SU-DHL-6 (cell line): ENCODE results near the gene ADARB2.

Experiments used
- H2AFZ ChIP-seq: fragments of 200-600 bp; sonication (generic); 2 replicates; pipeline ENCODE4 v1.6.1; 2014; ENCODE audit warnings: low read depth, mild to moderate bottlenecking, moderate library complexity, mixed read lengths, antibody characterized with exemption, low read length; ENCODE audit not compliant: severe bottlenecking
- H3F3A ChIP-seq: fragments of 200-600 bp; shearing (Covaris generic); 2 replicates; pipeline ENCODE4 v1.6.0; 2016; ENCODE audit warnings: antibody characterized with exemption, mild to moderate bottlenecking; ENCODE audit not compliant: insufficient read depth
- H3K27ac ChIP-seq: fragments of 200-600 bp; sonication (generic); 2 replicates; pipeline ENCODE4 v1.5.1; 2016; ENCODE audit warnings: low read depth, mild to moderate bottlenecking, low read length, moderate library complexity, mixed read lengths
- H3K27me3 ChIP-seq: fragments of 200-600 bp; sonication (generic), shearing (Covaris generic); 2 replicates; pipeline ENCODE4 v1.6.0; 2014; ENCODE audit warnings: mild to moderate bottlenecking, low read length
- H3K36me3 ChIP-seq: fragments of 200-600 bp; sonication (generic); 2 replicates; pipeline ENCODE4 v1.6.1; 2014; ENCODE audit warnings: mild to moderate bottlenecking, low read length, mixed read lengths
- H3K4me2 ChIP-seq: fragments of 300-600, 200-600 bp; shearing (Covaris generic), sonication (generic); 2 replicates; pipeline ENCODE4 v1.6.0; 2014; ENCODE audit warnings: low read length, low read depth, mild to moderate bottlenecking; ENCODE audit not compliant: poor library complexity, severe bottlenecking
- H3K4me3 ChIP-seq: fragments of 200-600 bp; sonication (generic); 2 replicates; pipeline ENCODE4 v1.5.1; 2014; ENCODE audit warnings: antibody characterized with exemption, low read length, mild to moderate bottlenecking, mixed read lengths; ENCODE audit not compliant: insufficient read depth, poor library complexity, severe bottlenecking
- H3K79me2 ChIP-seq: fragments of 200-600 bp; sonication (generic); 2 replicates; pipeline ENCODE4 v1.6.1; 2014; ENCODE audit warnings: mild to moderate bottlenecking, low read length, moderate library complexity; ENCODE audit not compliant: insufficient read depth
- H3K9ac ChIP-seq: fragments of 200-600 bp; sonication (generic); 2 replicates; pipeline ENCODE4 v1.7.0; 2014; ENCODE audit warnings: mild to moderate bottlenecking, low read length
- H3K9me2 ChIP-seq: fragments of 200-600 bp; sonication (generic); replicated peaks from 2 replicates; pipeline ENCODE4 v1.6.1; 2014; ENCODE audit warnings: low read length; ENCODE audit not compliant: insufficient read depth
- H3K9me3 ChIP-seq: fragments of 200-600 bp; sonication (generic); 2 replicates; pipeline ENCODE4 v1.6.1; 2014; ENCODE audit warnings: low read length, mixed read lengths; ENCODE audit not compliant: insufficient read depth
- H4K20me1 ChIP-seq: fragments of 200-600 bp; sonication (generic); 2 replicates; pipeline ENCODE4 v1.6.1; 2014; ENCODE audit warnings: low read depth, mild to moderate bottlenecking, antibody characterized with exemption, low read length, moderate library complexity, mixed read lengths
- CTCF ChIP-seq: fragments of 200-600 bp; sonication (generic); IDR thresholded peaks from one replicate; pipeline ENCODE4 v1.5.1; 2017; ENCODE audit warnings: antibody characterized with exemption, mild to moderate bottlenecking, low read length, moderate library complexity; ENCODE audit not compliant: insufficient read depth, poor library complexity, severe bottlenecking
- EZH2phosphoT487 ChIP-seq: fragments of 200-600 bp; sonication (generic), shearing (Covaris generic); conservative IDR thresholded peaks from 2 replicates; pipeline ENCODE4 v1.6.1; 2018; ENCODE audit warnings: mild to moderate bottlenecking, antibody characterized with exemption, low read length, moderate library complexity, mixed read lengths

The ADARB2 gene

GRCh38 chr10:1712944-1713671, 24.2 kb downstream of the ADARB2 start:
- no peaks in the 10 kb centered on the region for H3F3A ChIP-seq
- H3K9me2 ChIP-seq = no peaks in the 10 kb centered on the region
- TF ChIP-seq CTCF = no peak
- no peak for TF ChIP-seq EZH2phosphoT487
- H3K9me3 ChIP-seq = no peaks in the 10 kb centered on the region
- H3K4me2 ChIP-seq = no peak overlapping the region
- H3K36me3 ChIP-seq = no peaks in the 10 kb centered on the region
- no peak overlapping the region for H3K27ac ChIP-seq
- no peak overlapping the region for H3K4me3 ChIP-seq
- H3K79me2 ChIP-seq = no peaks in the 10 kb centered on the region
- no peak overlapping the region for H2AFZ ChIP-seq
- no peaks in the 10 kb centered on the region for H3K27me3 ChIP-seq
- H3K9ac ChIP-seq = no peak overlapping the region
- H4K20me1 ChIP-seq = no peaks in the 10 kb centered on the region

GRCh38 chr10:1712314-1712713, 25.0 kb downstream of the ADARB2 start:
- no peak overlapping the region for H3K4me3 ChIP-seq
- no peaks in the 10 kb centered on the region for H3K27me3 ChIP-seq
- no peak overlapping the region for H3K27ac ChIP-seq
- H2AFZ ChIP-seq = no peak overlapping the region
- no peaks in the 10 kb centered on the region for H3F3A ChIP-seq
- TF ChIP-seq EZH2phosphoT487 = no peak
- TF ChIP-seq CTCF = no peak
- H3K4me2 ChIP-seq = no peak overlapping the region
- H3K36me3 ChIP-seq = no peaks in the 10 kb centered on the region
- H3K9ac ChIP-seq = no peak overlapping the region
- H4K20me1 ChIP-seq = no peaks in the 10 kb centered on the region
- H3K9me2 ChIP-seq = no peaks in the 10 kb centered on the region
- no peaks in the 10 kb centered on the region for H3K9me3 ChIP-seq
- H3K79me2 ChIP-seq = no peaks in the 10 kb centered on the region

- TF ChIP-seq EZH2phosphoT487 (no peak), CTCF (no peak)
- no peaks in the 10 kb centered on the region for H3K79me2 ChIP-seq
- no peaks in the 10 kb centered on the region for H3F3A ChIP-seq
- H3K27me3 ChIP-seq = no peaks in the 10 kb centered on the region
- H3K36me3 ChIP-seq = no peaks in the 10 kb centered on the region
- H3K27ac ChIP-seq = no peak overlapping the region
- H3K4me3 ChIP-seq = no peak overlapping the region
- no peak overlapping the region for H3K9ac ChIP-seq
- peaks cover 3% of the 10 kb centered on the region; the same call in 1 of the 2 replicates for H3K9me3 ChIP-seq
- H3K4me2 ChIP-seq = no peak overlapping the region
- H2AFZ ChIP-seq = no peak overlapping the region
- H4K20me1 ChIP-seq = no peaks in the 10 kb centered on the region
- no peaks in the 10 kb centered on the region for H3K9me2 ChIP-seq
Observed at GRCh38 chr10:1709161-1709560, 28.2 kb downstream of the ADARB2 start.
